ENCODE measurements around the gene BSND. TPM values are rescaled to one million over a fixed set of nuclear protein-coding genes. Genes with fewer than 3 reads are reported as not detected.

The BSND gene
- polyA plus RNA-seq, 1 of the 3 experiments (the other 2 are of a cell fraction): not detected

DNA sequence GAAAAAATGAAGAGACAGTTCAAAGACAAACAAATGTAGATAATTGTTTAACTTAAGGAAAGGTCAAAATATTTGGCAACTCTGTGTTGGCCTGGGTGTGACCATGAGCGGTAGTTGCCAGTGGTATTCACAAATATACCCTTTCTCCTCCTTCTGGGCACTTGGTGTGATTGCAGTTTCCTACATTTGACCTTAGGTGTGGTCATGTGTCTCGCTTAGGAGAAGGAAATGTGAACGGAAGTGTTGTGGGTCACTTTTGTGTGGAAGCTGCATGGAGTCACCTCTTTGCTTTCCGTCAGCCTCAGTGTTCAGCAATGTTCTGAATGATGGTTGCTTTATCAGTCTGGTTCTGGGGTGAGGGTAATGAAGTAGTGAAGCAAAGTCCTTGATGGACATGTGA, 37.2 kb downstream of the BSND start:
- H3K27me3 ChIP-seq (ENCODE audit: insufficient read depth): peaks cover 57% of the 10 kb centered on the region
- no peak for DNase-seq
- no peaks in the 10 kb centered on the region for H4K20me1 ChIP-seq (ENCODE audit: insufficient read depth)
- peaks cover 0 to 14% of the 10 kb centered on the region in 2 experiments; a peak in 1 of 4 replicates for H3K4me1 ChIP-seq (ENCODE audit: control insufficient read depth in 1 of 2, insufficient read depth in 2 of 2, low read depth in 1 of 2, low read length in 1 of 2)
- H3K27ac ChIP-seq (ENCODE audit: low read depth in 2 of 2, low read length in 1 of 2): no peak overlapping the region
- H3K79me2 ChIP-seq (ENCODE audit: insufficient read depth): no peaks in the 10 kb centered on the region
- TF ChIP-seq, protein P1, sequence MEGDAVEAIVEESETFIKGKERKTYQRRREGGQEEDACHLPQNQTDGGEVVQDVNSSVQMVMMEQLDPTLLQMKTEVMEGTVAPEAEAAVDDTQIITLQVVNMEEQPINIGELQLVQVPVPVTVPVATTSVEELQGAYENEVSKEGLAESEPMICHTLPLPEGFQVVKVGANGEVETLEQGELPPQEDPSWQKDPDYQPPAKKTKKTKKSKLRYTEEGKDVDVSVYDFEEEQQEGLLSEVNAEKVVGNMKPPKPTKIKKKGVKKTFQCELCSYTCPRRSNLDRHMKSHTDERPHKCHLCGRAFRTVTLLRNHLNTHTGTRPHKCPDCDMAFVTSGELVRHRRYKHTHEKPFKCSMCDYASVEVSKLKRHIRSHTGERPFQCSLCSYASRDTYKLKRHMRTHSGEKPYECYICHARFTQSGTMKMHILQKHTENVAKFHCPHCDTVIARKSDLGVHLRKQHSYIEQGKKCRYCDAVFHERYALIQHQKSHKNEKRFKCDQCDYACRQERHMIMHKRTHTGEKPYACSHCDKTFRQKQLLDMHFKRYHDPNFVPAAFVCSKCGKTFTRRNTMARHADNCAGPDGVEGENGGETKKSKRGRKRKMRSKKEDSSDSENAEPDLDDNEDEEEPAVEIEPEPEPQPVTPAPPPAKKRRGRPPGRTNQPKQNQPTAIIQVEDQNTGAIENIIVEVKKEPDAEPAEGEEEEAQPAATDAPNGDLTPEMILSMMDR (IDR thresholded peaks at IDR 0.05): no peak
- TF ChIP-seq CHD2 (IDR thresholded peaks at IDR 0.05; ENCODE audit: low read length, partially characterized antibody) (no peak), RXRA (IDR thresholded peaks at IDR 0.05; ENCODE audit: borderline replicate concordance, low read depth) (no peak), RAD21 (IDR thresholded peaks at IDR 0.05; ENCODE audit: low read length) (no peak), TEAD4 (IDR thresholded peaks at IDR 0.05; ENCODE audit: borderline replicate concordance, insufficient read depth) (no peak), RFX5 (IDR thresholded peaks at IDR 0.05; ENCODE audit: low read length) (no peak), SMC3 (IDR thresholded peaks at IDR 0.05; ENCODE audit: low read depth, low read length) (no peak), FOSL2 (IDR thresholded peaks at IDR 0.05; ENCODE audit: borderline replicate concordance, low read depth) (no peak), YY1 (IDR thresholded peaks at IDR 0.05; ENCODE audit: low read depth) (no peak), ELF1 (IDR thresholded peaks at IDR 0.05) (no peak)
- TF ChIP-seq, protein P2, sequence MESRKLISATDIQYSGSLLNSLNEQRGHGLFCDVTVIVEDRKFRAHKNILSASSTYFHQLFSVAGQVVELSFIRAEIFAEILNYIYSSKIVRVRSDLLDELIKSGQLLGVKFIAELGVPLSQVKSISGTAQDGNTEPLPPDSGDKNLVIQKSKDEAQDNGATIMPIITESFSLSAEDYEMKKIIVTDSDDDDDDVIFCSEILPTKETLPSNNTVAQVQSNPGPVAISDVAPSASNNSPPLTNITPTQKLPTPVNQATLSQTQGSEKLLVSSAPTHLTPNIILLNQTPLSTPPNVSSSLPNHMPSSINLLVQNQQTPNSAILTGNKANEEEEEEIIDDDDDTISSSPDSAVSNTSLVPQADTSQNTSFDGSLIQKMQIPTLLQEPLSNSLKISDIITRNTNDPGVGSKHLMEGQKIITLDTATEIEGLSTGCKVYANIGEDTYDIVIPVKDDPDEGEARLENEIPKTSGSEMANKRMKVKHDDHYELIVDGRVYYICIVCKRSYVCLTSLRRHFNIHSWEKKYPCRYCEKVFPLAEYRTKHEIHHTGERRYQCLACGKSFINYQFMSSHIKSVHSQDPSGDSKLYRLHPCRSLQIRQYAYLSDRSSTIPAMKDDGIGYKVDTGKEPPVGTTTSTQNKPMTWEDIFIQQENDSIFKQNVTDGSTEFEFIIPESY (IDR thresholded peaks at IDR 0.05; ENCODE audit: borderline replicate concordance, low read depth): no peak
- TF ChIP-seq, protein P3, sequence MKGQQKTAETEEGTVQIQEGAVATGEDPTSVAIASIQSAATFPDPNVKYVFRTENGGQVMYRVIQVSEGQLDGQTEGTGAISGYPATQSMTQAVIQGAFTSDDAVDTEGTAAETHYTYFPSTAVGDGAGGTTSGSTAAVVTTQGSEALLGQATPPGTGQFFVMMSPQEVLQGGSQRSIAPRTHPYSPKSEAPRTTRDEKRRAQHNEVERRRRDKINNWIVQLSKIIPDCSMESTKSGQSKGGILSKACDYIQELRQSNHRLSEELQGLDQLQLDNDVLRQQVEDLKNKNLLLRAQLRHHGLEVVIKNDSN (IDR thresholded peaks at IDR 0.05; ENCODE audit: borderline replicate concordance, low read depth): no peak
- TF ChIP-seq, protein P4, sequence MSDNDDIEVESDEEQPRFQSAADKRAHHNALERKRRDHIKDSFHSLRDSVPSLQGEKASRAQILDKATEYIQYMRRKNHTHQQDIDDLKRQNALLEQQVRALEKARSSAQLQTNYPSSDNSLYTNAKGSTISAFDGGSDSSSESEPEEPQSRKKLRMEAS (IDR thresholded peaks at IDR 0.05; ENCODE audit: low read depth): no peak
- H3K9me2 ChIP-seq: no peaks in the 10 kb centered on the region
- H2AFZ ChIP-seq (ENCODE audit: low read depth): no peak overlapping the region
- ChIA-PET POLR2A (no interaction called here), CTCF (interaction anchor here (0.7 to 5.9 kb wide), 5 partner anchors 14 to 151 kb away, joined by 3 to 49 read pairs (median 10); no protein-coding TSS in a partner anchor)
- H3K4me2 ChIP-seq: no peak overlapping the region
- 83% methylated on average over 4 of the region's 4 CpGs for WGBS (ENCODE audit: low lambda C conversion rate)
- no peaks in the 10 kb centered on the region for H3F3A ChIP-seq (replicated peaks; ENCODE audit: insufficient read depth)
- no peaks in the 10 kb centered on the region for H3K9me3 ChIP-seq
- H3K9ac ChIP-seq: no peak overlapping the region
- no peaks in the 10 kb centered on the region for H3K36me3 ChIP-seq (replicated peaks in 1 of 2; ENCODE audit: control insufficient read depth in 1 of 2, insufficient read depth in 2 of 2, low read length in 1 of 2)
- H3K4me3 ChIP-seq (ENCODE audit: low read depth in 2 of 2, low read length in 1 of 2): no peak overlapping the region
